ENCODE data around the gene ZNF76. TPM values are rescaled to one million over a fixed set of nuclear protein-coding genes. Genes with fewer than 3 reads are reported as not detected.

The ZNF76 gene
- total RNA-seq, 1 donor from 2014 or later, result 31.3 TPM

DNA sequence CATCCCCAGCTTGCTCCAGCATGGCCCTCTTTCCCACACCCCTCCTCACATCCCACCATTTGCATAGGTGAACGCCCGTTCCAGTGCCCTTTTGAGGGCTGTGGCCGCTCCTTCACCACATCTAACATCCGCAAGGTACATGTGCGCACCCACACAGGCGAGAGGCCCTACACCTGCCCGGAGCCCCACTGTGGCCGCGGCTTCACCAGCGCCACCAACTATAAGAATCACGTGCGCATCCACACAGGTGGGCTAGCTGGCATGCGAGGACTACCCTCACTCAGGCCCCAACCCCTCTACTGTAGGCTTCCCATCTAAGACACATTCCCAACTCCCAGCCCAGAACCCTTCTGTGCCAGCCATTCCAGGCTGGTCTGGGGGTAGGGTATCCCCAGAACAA is 32.0 kb downstream of the ZNF76 start:
- Histone ChIP-seq H3K4me3 (no peak overlapping the region), H3K27ac (no peak overlapping the region), H3K9me3 (no peaks in the 10 kb centered on the region), H3K27me3 (no peaks in the 10 kb centered on the region), H3K36me3 (peaks cover 81% of the 10 kb centered on the region), H3K4me1 (no peaks in the 10 kb centered on the region)
- DNase-seq (no peak), ATAC-seq (no peak)
- no peak for TF ChIP-seq CTCF (IDR thresholded peaks at IDR 0.05)
- intact Hi-C loops (cut with DNase I), result no loop called here

GRCh38 chr6:35292494-35292893 is 33.0 kb downstream of the ZNF76 start:
- DNase-seq (no peak), ATAC-seq (no peak)
- intact Hi-C loops (cut with DNase I), result no loop called here
- Histone ChIP-seq H3K4me1 (peaks cover 6% of the 10 kb centered on the region), H3K27me3 (no peaks in the 10 kb centered on the region), H3K9me3 (no peaks in the 10 kb centered on the region), H3K27ac (no peak overlapping the region), H3K36me3 (peaks cover 71% of the 10 kb centered on the region), H3K4me3 (no peak overlapping the region)
- no peak for TF ChIP-seq CTCF (IDR thresholded peaks at IDR 0.05)

- intact Hi-C loops (cut with DNase I), result no loop called here
- H3K4me3 ChIP-seq, result no peak overlapping the region
- DNase-seq (no peak), ATAC-seq (no peak)
- peaks cover 59% of the 10 kb centered on the region for H3K36me3 ChIP-seq
- no peak for TF ChIP-seq CTCF (IDR thresholded peaks at IDR 0.05)
- peaks cover 17% of the 10 kb centered on the region for H3K4me1 ChIP-seq
- no peaks in the 10 kb centered on the region for H3K27me3 ChIP-seq
- no peaks in the 10 kb centered on the region for H3K9me3 ChIP-seq
- H3K27ac ChIP-seq, result no peak overlapping the region
Measured at GRCh38 chr6:35293681-35294080, 34.1 kb downstream of the ZNF76 start.

DNA sequence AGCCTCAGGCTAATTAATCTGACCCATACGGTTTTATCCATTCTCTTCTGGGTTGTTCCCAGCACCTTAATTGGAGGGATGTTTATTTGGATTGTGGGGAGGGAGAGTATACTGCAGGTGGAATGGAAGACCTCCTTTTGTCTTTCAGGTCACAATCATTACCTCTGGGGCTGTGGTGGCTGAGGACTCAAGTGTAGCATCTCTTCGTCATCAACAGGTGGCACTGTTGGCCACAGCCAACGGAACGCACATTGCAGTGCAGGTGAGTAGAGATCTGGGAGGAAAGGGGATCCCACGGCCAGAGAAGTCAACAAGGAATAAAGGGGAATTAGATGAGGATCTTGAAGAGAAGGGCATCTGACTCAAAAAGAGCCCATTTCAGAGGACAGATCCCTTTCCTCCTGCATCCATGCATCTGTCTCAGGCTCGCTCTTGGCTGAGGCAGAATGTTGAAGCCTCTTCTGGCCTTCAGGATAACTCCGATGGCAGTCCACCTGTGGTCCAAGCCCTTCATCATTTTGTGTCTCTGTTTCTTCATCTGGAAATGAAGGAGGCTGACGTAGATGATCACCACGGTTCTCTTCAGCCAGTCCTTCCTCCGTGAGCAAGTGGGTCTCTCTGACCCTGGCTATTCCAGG is 34.9 kb downstream of the ZNF76 start:
- no peaks in the 10 kb centered on the region for H3K9me3 ChIP-seq
- ATAC-seq (peak; percentile 56), DNase-seq (no peak)
- no peaks in the 10 kb centered on the region for H3K27me3 ChIP-seq
- peaks cover 17% of the 10 kb centered on the region for H3K4me1 ChIP-seq
- TF ChIP-seq CTCF (IDR thresholded peaks at IDR 0.05), result peak; percentile 61
- H3K4me3 ChIP-seq, result no peak overlapping the region
- intact Hi-C loops (cut with DNase I), result no loop called here
- peaks cover 52% of the 10 kb centered on the region for H3K36me3 ChIP-seq
- no peak overlapping the region for H3K27ac ChIP-seq

DNA sequence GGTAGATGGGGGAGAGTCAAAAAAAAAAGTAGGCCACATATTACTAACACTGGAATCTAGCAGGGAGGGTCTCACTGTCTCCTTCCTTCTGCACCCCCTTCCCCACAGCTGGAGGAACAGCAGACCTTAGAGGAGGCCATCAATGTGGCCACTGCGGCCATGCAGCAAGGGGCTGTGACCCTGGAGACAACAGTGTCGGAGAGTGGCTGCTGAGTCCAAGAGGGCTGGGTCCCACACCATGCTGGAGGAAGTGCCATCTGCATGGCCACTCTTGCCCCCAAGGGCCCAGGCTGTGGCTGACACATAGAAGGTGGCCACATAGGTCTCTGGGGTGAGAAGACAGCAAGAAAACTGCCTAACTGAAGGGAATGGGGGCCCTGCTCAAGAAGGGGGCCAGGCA is 35.5 kb downstream of the ZNF76 start:
- no peaks in the 10 kb centered on the region for H3K9me3 ChIP-seq
- H3K36me3 ChIP-seq, result peaks cover 46% of the 10 kb centered on the region
- TF ChIP-seq CTCF (IDR thresholded peaks at IDR 0.05), result no peak
- no peak for DNase-seq
- intact Hi-C loops (cut with DNase I), result no loop called here
- no peak for ATAC-seq
- no peak overlapping the region for H3K27ac ChIP-seq
- no peaks in the 10 kb centered on the region for H3K27me3 ChIP-seq
- H3K4me3 ChIP-seq, result no peak overlapping the region
- peaks cover 17% of the 10 kb centered on the region for H3K4me1 ChIP-seq
